HG02798 (cell line): ENCODE measurements around the gene NVL.
"Not testable (repeated sequence)": the region's sequence is repeated elsewhere in the genome, so short reads cannot be mapped to it uniquely, and the experiment has no call there.

Source experiments
- ATAC-seq: cut with Tn5 transposase; IDR thresholded peaks from one replicate; pipeline ENCODE4 v1.9.1; 2021; ENCODE audit warnings: mild to moderate bottlenecking; ENCODE audit not compliant: unreplicated experiment, poor library complexity

NVL gene

DNA sequence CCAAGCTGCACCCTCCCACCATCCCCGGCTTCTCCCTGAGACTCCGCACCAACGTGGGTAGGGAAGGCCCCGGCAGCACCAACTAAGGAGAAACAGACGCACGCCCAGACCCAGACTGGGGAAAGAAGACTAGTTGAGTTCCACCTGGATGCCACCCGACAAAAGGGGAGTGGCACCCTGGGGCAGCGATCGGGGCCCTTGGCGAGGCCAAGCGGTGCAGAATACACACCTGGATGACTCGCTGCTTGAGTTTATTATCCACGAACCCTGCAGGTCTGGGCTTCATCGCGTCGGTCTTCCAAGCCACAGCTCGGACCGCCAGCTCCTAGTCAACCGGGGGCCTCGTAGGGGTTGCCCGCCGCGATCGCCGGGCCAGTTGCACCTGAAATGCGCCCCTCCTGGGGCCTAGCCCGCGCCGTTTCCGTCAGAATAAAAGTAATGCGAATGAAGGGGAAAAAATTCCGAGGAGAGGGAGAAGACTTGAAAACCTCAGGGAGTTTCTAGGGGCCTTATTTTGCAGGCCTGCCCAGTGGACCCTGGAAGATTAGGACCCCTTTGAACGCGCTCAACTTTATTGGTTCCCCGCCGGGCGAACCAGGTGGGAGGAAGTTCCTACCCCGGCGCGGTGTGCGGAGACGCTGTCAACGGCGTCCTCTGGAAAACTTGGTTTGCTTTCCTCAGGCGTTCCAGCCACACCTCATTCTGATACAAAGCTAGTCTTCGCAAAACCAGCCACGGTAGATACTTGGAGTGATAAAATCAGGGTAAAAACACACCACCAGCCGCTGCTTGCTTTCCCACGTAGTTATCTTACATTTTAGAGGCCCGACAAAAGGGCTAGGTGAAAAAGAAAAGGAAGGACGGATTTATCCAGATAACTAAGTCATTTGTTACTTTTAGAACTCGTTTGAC is at the start of gene NVL:
Gene NVL, minus strand, starts transcription at position 331 of the 912 bp plus-strand sequence. Its CDS starts 45 bp downstream, at position 286.
- peak; percentile 87 for ATAC-seq

DNA sequence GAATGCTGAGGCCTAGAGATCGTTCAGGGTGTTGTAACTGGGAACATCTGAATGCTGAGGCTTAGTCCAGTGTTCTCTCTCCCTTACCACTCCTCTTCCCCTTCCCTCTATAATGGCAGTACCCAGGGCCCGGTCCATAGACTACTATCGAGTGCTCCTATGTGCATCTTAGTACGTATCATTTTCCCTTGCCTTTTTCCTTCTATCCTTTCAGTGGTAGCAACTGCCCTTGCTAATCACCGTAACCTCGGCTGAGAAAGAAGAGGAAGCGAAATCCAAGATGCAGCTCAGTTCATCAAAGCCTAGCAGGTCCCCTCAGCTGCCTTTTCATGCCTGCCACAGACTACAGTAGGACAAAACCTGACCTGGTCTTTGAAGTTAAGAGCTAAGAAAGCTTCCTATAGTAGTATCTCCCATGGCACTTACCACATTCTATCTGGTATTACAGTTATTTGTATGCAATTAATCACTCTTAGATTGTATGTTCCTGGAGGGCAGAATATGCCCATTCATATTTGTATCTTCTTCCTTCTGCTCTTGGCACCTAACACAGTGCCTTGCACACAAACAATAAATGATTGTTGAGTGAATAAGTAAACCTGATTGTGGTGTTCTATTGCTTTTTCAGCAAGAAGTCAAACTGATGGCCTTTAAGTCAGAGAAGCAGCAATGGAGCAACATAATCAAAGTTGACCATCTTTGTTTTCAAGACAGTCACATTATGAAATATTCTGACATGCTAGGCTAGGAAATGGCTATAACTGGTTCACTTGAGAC is 49.1 kb upstream of the NVL start:
- peak; percentile 41 for ATAC-seq

DNA sequence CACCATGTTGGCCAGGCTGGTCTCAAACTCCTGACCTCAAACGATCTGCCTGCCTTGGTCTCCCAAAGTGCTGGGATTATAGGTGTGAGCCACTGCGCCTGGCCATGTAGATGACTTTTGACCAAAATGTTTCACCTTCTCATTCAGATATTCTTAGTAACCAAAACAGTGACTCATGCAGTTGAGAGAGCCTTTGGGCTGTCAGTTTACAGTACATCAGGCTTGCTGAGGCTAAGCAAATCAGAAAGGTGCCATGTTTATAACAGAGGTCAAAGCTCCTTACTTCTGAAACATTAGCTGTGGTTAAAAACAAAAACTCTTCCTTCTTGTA is 47.7 kb upstream of the NVL start:
- peak; percentile 67 for ATAC-seq

DNA sequence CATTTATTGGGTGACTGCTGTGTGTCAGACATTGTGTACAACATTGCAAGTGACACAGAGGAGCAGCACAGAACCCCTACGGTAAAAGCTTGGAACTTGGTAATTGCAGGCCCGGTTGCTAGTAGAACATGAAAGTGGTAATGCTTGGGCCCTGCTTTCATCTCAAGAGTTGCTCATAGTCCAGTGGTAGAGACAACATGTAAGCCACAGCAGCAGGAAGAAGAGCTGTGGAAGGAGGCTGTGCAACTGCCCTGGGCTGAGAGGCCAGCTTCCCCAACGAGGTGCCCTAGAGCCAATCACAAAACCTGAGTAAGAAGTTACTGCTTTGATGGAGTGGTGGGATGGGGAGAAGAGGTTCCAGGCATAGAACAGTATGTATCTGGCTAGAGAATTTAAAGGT is 45.1 kb upstream of the NVL start:
- ATAC-seq = no peak

DNA sequence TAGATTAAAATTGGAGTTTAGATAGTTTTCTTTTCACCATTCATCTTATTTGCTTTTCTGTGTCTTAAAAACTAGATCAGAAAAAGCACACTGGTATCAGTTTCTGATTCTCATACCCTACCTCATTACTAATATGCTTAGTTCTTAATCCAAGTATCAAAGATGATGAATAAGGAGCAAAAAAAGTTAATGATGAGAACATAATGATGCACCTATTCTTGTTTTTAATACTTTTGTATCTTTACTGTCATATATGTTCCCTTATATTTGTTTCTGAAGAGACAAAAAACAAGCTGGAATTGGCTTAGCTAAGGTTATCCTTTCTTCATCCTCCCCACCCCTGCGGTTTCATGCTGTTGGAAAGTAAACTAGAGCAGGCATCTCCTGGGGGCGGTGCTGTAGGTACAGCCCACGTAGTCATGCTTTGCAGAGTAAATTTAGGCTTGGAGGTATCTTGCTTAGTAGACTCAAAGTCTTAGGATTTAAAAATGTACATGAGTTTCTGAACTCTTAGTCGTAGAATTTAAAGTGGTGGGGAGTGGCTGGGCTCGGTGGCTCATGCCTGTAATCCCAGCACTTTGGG is 43.1 kb upstream of the NVL start:
- no peak for ATAC-seq

DNA sequence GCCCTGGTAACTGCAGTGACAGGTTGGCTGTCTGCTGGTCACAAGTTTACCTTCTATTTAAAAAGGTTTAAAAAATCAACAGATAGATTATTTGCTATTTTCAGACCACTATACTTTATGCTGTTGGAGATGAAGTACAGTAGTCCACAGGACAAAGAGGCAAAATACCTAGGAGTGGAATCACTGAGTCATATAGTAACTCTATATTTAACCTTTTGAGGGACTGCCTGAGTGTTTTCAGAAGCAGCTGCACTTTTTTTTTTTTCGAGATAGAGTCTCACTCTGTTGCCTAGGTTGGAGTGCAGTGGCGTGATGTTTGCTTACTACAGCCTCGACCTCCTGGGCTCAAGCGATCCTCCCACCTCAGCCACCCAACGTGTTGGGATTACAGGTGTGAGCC is 38.4 kb upstream of the NVL start:
- peak; percentile 84 for ATAC-seq

DNA sequence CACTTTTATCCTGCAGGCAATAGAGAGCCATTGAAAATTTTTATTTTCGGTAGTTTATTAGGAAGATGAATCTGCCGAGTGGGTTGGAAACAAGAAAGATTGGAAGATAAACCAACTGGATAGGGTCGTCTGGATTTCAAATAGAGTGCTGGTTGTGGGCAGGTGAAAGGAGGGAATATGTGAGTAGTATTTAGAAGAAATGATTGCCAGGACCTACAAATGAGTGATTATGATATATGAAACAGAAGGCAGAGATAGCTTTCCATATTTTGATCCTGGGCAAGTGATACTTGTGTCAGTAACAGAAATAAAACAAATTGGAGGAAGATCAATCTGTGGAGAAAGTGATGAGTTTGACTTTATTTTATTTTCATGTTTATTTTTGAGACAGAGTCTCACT is 29.2 kb upstream of the NVL start:
- no peak for ATAC-seq

DNA sequence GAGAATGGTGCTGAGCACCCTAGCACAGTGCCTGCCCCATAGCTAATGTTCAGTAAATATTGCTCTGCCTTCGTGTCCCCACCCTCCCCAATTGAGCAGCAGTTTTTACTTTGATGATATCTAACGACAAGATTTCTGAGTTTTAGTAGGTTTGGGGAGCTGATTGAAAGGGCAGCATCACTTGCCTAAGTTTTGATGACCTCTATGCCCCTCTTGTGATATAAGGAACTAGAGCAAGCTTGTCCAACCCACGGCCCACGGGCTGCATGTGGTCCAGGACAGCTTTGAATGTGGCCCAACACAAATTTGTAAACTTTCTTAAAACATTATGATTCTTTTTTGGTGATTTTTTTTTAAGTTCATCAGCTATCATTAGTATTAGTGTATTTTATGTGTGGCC is 28.3 kb upstream of the NVL start:
- ATAC-seq = no peak

DNA sequence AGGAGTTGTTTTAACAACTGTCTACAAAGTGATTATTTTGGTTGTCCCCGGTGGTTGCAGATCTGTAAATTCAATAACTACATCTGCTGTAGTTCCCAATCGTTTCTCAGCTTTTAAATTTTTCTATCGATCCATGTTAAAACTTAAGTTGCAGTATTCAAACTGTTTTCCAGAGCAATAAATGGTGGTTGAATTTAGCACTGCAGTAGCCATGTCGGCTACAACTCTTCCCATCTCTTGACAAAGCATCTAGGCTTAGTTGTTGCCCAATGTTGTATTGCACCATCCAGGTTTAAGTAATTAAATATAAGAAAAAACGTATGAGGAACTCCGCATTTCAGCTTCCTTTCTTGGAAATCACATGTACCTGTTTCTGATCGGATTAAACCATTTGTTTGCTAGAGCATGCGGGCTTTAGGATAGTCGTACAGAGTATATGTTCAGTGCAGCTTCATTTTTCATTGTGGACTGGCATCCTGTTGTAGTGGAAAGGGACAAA is 27.7 kb upstream of the NVL start:
- no peak for ATAC-seq

DNA sequence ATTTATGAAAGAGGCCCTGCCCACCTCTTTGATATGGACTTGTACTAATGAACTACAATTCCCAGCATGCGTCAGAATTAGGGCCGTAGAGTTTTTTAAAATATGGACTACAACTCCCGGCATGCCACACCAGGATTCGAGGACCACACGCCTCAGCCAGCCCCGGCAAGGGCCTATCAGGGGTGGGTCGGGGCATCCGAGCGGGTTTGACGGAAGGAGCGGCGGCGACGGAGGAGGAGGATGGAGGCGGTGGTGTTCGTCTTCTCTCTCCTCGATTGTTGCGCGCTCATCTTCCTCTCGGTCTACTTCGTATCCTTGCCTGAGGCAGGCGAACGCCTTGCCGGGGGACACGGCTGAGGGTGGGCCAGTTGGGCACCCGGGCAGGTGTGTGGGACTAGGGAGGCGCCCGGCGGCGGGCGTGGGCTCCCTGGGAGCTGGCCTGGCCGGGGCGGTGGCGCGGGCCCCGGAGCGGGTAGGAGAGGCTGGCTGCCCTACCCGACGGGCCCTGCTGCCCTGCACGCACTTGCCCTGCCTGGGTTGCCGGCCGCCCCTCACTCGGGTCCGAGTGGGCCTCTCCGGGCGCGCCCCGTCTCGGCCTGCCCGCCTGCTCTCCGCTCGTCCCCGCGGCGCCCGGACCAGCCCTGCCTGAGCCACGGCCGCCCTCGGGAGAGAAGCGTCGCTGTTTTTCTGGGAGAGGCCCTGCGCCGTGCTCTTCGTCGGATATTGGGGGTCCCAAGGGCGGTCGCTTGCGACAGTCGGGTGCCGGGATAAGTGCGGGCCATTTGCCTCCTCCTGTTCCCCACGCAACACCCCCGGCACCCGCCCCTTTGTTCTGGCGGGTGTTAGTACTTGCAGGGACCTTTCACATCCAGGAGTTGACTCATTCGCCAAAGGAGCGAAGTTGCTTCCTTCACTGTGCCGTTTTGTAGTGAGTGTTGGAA is 27.0 kb upstream of the NVL start, which contains the start of gene CNIH4:
Gene CNIH4, plus strand, starts transcription at position 195 of the 941 bp plus-strand sequence. Its CDS starts 46 bp downstream, at position 241.
- ATAC-seq = peak; percentile 99

DNA sequence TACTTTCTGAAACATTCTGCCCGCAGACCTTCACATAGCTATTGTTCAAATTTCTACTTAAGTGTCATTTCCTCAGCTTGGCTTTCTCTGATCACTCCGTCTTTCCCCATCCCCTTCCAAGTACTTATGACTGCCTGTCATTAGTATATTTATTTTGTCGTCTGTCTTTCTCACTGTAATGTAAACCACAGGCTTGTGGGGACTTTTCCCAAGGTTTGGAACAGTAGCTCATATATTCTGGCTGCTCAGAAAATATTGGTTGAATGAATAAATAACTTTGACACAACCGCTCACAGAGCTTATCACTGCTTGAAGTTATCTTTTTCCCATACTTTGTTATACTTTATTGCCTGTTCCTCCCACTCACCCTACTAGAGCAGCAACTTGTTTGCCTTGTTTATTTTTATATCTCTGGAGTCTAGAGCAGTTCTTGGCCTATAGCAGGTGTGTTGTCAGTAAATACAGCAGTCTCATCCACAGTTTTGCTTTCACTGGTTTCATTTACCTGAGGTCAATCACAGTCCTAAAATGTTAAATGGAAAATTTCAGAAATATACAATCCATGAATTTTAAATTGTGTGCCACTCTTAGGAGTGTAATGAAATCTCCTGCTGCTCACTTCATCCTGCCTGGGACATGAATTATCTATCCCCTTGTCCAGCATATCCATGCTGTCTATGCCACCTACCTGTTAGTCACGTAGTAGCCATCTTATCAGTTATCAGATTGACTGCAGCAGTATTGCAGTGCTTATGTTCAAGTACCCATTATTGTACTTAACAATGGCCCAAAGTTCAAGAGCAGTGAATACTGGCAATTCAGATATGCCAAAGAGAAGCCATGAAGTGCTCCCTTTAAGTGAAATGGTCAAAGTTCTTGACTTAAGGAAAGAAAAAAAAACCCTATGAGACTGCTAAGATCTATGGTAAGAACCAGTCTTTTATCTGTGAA is 24.3 kb upstream of the NVL start:
- ATAC-seq = no peak

DNA sequence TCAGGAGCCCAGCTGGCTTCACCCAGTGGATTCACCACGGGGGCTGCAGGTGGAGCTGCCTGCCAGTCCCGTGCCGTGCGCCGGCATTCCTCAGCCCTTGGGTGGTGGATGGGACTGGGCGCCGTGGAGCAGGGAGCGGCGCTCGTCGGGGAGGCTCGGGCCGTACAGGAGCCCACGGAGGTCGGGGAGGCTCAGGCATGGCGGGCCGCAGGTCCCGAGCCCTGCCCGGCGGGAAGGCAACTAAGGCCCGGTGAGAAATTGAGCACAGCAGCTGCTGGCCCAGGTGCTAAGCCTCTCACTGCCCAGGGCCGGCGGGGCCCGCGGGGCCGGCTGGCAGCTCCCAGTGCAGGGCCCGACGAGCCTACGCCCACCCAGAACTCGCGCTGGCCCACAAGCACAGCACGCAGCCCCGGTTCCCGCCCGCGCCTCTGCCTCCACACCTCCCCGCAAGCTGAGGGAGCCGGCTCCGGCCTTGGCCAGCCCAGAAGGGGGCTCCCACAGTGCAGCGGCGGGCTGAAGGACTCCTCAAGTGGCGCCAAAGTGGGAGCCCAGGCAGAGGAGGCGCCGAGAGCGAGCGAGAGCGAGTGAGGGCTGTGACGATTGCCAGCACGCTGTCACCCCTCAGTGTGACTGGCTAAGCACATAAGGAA is 22.6 kb upstream of the NVL start:
- not testable (repeated sequence) for ATAC-seq

DNA sequence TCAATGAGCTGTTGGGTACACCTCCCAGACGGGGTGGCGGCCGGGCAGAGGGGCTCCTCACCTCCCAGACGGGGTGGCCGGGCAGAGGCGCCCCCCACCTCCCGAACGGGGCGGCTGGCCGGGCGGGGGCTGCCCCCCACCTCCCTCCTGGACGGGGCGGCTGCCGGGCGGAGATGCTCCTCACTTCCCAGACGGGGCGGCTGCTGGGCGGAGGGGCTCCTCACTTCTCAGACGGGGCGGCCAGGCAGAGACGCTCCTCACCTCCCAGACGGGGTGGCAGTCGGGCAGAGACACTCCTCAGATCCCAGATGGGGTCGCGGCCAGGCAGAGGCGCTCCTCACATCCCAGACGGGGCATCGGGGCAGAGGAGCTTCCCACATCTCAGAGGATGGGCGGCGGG is 19.7 kb upstream of the NVL start:
- not testable (repeated sequence) for ATAC-seq

DNA sequence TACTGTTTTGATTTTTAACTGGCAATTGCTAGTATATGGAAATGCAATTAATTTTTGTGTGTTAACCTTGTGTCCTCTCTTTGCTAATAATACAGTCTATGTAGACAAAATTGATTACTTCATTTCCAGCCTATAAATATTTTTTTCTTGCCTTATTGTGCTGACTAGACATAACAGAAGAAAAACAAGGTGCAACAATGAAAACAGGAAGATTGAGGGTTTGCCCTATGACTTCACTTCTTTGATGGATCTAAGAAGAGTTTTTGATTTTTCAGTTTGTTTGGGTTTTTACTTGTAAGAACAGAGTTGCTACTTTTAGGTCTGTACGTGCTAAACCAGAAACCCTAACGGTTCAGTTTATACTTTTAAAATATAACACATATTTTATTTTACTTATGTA is 18.2 kb upstream of the NVL start:
- ATAC-seq = no peak

DNA sequence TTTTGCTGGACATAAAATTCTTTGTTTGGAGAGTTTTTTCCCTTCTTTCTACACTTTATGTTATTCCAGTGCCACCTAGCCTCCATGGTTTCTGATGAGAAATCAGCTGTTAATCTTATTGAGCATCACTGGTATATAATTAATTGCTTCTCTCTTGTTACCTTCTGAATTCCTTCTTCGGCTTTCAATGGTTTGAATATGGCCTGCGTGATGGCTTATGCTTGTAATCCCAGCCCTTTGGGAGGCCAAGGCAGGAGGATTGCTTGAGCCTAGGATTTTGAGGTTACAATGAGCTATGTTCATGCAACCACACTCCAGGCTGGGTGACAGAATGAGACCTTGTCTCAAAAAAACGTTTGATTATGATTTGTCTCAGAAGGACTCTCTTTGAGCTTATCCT is 13.7 kb upstream of the NVL start:
- ATAC-seq = no peak

DNA sequence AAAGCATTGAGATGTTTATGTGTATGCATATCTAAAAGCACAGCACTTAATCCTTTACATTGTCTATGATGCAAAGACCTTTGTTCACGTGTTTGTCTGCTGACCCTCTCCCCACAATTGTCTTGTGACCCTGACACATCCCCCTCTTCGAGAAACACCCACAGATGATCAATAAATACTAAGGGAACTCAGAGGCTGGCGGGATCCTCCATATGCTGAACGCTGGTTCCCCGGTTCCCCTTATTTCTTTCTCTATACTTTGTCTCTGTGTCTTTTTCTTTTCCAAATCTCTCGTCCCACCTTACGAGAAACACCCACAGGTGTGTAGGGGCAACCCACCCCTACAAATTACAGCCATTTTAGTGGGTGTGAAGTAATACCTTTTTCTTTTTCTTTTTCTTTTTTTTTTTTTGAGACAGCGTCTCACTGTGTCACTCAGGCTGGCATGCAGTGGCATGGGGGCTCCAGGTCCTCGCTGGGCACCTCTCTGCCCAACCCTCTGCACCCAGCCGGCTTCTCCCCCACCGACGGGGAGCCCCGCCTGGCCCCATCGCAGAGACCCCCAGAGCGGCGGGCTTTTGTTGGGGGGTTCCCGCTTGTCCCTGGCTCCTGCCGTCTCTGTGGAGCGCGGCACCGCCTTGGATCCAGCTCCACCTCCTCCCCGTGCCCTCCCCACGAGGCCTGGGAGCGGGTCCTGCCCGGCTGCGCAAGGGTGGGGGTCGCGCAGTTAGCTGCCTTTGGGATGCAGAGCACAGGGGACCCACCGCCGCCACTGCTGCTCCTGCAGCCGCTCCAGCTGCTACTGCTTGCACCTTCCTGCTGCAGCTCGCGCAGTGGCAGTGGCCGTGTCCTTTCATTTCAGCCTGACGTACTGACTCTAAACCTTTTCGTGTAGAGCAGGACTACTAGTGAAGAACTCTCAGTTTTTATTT is 10.7 kb upstream of the NVL start:
- ATAC-seq = peak; percentile 79

DNA sequence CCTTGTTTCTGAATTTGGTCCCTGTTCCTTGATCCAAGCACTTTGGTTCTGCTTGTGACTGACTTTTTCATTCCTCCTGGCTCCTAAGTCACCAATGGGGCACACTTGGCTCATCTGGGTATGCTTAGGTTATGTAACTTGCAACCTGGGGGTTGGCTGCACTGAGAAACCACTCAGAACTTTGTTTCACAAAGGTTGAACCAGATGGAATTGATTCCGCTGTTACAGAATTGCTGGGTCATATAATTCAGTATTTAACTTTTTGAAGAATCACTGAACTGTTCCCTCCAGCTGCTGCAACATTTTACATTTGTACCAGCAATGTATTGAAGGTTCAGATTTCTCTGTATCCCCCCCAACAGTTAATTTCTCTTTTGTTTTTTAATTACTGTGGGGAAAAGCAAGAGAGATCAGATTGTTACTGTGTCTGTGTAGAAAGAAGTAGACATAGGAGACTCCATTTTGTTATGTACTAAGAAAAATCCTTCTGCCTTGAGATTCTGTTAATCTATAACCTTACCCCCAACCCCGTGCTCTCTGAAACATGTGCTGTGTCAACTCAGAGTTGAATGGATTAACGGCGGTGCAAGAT is 9.6 kb upstream of the NVL start:
- no peak for ATAC-seq
